Amygdala (tissue), 56 donors: ENCODE data around the gene CARD10.

Experiments used
- DNase-seq, 56 donors: peaks; one replicate each; lab custom pipeline; 2025; lab: John Stamatoyannopoulos, UW

CARD10 gene

GRCh38 chr22:37507731-37508130, 11.5 kb downstream of the CARD10 start:
- DNase-seq = no peak

DNA sequence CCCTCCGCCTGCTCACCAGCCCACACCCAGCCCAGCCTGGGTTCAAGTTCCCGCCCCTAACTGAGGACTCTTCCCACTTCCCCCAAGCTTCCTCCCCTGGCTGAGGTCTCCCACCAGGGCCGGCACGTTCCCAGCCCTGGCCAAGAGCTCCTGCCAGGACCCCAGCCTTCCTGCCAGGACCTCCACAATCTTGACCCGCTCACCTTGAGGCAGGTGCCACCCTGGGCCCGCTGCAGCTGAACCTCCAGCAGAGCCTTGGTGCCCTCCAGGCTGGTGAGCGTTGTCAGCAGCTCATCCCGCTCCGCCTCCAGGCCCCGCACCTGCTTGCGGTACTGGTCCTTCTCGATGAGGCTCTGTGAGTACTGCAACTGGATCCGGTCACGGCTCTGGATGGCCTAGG, 13.2 kb downstream of the CARD10 start:
- DNase-seq = no peak

- no peak for DNase-seq
Measured at GRCh38 chr22:37505565-37505964, 13.7 kb downstream of the CARD10 start.

DNA sequence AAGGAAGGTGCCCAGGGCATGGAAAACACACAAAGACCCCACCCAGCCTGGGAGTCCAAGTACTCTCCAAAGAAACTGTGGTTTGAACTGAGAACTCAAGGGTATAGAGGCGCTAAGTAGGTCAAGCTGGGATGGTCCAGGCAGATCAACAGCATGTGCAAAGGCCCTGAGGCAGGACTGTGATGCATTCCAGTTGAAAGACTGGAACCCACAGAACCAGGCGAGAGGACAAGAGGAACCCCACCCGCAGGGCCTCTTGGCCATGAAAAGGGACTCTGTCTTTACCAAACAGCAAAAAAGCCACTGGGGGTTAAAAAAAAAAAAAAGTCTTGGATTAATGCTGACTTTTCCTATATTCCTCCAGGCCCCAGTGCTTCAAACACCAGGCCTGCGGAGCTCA, 14.3 kb downstream of the CARD10 start:
- no peak for DNase-seq

- DNase-seq = no peak
Measured at GRCh38 chr22:37503850-37504249, 15.4 kb downstream of the CARD10 start.

DNA sequence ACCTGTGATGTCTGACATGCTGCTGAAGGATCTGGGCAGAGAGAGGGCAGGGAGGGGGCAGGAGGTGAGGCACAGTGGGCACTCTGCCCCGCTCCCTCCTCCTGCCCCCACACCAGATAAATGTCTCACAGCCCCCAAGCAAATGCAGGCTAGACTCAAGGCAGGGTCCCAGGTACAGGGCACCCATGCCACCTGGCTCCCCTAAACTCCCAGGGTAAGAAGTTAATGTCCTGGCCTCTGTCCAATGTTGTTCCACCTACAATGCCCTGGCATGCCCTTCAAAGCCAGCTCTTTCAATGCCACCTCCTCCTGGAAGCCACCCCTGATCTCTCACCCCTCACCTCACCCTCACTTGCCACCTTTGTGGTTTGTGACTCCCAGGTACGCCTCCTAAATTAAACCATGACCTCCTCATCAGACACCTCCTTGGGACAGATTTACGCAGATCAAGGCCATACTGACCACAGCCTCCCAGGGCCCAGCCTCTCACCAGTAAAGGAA, 16.0 kb downstream of the CARD10 start:
- no peak for DNase-seq

DNA sequence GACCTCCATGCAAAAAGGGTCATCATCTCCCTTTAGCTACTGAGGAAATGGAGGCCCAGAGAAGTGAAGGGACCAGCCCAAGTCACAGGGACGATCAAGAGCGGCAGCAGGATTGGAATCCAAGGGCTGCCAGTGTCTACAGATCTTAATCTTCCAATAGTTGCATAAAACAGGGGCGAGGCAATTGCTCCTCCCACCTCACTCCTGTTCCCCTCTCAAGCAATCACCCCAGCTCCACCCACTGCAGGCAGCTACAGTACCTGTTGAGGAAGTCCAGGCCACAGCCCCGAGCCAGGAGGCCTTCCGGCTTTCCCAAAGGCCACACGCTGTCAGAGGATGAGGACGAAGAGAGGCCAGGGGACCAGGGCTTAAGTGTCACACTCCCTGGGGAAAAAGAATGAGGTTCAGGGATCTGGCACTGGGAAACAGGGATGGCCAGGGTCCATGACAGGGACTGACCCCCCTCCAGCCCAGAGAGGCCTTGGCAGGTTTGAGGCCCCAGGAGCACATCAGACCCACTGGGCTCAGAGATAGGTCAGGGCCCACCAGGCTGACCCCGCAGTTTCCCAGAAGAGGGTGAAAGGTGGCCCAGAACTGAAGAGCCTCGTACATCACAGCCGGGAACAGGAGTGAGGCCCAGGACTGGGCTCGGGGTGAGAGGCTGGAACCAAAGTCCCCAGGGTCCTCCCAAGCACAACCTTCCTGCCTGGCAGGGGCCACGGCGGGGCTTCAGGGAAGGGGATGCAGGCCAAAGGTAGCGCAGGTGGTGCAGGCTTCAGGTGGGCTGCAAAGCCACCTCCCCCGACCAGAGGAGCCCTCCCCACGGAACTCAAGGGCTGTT, 16.7 kb downstream of the CARD10 start:
- DNase-seq = no peak

DNA sequence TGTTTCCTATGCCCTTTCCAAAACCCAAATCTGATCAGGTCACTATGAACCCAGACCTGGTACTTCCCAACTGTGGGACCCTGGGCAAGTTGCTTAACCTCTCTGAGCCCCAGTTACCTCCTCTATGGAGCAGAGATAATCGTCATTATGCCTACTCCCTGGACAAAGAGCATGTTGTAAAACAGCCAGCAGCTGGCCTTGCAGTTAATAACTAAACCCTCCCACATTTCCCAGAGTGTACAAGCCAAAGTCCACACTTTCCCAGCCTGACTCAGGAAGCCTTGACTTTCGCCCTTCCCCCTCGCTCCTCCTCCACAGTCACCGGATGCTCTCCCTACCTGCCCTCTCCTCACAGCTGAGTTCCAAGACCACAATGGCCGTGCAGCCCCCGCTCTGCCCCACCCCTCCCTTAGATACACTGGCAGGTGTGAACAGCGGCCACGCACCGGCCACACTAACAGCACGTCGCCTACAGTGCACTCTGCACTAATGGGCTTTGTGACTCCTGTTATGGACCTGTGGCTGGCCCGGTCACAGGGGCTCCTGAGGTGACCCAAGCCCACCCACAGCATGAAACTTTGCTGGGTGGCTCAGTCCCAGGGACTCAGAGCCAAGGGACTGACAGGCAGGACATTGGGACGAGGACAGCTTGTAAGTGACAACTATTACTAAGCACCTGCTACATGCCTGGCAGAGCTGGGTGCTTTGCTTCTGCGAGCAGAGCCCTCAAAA, 17.4 kb downstream of the CARD10 start:
- no peak for DNase-seq

- no peak for DNase-seq
Measured at GRCh38 chr22:37500745-37501609, 18.2 kb downstream of the CARD10 start.

- no peak for DNase-seq
Measured at GRCh38 chr22:37499789-37500540, 19.2 kb downstream of the CARD10 start.

DNA sequence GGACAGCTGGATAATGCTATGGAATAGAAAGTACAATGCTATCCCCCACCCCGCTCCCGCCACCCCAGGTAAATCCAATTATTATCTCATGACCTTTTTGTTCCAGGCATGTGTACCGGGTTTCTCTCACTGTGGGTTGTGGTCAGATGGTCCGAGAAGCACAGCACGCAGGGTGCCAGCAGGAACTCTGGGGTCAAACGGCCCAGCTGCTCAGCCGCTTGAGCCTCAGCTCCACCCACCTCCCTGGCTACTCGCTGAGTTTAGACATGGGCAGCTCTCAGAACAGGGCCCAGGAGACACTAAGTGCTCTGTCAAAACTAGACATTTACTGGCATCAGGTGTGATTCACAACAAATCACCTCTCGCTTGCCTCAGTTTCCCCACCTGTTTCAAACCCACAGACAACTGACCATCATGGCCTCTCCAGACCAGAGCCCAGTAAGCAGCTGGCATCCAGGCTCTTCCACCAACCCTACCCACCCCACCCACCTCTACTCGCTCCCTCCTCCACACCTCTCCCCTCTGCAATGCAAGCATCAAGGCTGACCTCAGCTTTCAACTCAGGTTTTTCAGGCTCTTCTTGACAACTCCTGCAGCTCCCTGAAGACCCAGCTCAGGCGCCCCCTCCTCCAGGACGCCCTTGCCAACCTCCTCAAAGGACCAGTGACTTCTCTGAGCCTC, 20.0 kb downstream of the CARD10 start:
- DNase-seq = no peak

- no peak for DNase-seq
Measured at GRCh38 chr22:37498289-37498909, 20.8 kb downstream of the CARD10 start.

- no peak for DNase-seq
Measured at GRCh38 chr22:37497062-37497599, 22.1 kb downstream of the CARD10 start.

GRCh38 chr22:37496651-37497050, 22.6 kb downstream of the CARD10 start:
- DNase-seq = no peak

DNA sequence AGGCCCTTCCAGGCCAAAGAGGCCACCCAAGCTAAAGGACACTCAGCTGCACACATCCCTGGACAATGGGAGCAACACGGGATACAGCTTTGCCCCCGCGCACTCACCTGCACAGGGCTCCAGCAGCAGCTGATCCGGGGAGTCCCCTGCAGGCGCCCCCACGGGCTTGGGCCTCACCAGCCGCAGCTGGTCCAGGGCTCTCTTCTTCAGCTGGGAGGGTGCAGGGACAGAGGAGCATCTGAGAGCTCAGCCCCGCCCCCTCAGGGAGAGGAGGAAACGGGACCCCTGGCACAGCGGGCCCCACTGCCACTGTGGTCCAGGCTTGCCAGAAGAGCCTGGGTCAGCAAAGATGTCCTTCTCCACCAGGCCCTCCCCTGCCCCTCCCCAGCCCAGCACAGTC, 25.2 kb downstream of the CARD10 start:
- DNase-seq = no peak

GRCh38 chr22:37492428-37493344, 26.5 kb downstream of the CARD10 start:
- peak in 1 of 56 donors; percentile 8 for DNase-seq

DNA sequence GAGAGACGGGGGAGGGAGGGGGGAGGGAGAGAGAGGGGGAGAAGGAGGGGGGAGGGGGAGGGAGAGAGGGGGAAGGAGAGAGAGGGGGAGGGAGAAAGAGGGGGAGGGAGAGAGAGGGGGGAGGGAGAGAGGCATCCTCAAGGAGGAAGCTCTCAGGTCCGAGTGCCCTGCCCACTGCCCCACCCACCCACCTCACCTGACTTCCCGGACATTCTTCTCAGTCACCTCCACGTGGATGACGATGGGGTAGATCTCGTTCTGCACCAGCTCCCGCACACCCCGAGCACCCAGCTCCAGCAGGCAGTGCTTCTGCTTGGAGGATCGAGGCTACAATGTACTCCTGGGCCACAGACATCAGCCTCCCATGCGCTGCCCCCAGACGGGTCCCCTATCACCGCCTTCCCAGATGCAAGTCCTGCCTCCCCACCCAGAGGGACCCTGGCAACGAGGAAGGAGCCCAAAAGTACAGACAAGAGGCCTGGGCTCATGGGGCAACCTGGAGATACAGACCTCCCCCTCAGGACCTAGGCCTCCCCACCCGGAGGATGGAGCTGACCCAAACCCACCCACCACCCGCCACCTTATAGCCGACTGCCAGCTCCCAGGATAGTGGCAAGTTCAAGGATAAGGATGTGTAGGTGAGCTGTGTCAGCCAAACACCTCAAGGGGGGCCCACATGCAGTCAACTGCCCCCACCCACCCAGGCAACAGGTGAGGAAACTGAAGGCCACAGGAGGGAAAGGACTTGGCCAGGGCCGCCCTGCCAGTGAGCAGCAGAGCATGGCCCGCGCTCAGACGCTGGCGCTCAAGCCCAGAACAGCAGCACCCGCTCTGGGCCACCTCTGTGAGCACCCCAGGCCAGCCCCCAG, 27.4 kb downstream of the CARD10 start:
- DNase-seq = no peak
